Activated CD4-positive, alpha-beta T cell treated with anti-CD3 and anti-CD28 coated beads for 36 hours (primary cell): ENCODE measurements around the gene TMOD1. TPM values are rescaled to one million over a fixed set of nuclear protein-coding genes. Genes with fewer than 3 reads are reported as not detected.
"Not testable (repeated sequence)": the region's sequence is repeated elsewhere in the genome, so short reads cannot be mapped to it uniquely, and the experiment has no call there.

Experiments used
- ATAC-seq: fragments of 200-7000 bp; cut with Tn5 transposase; one replicate; pipeline ENCODE4 v1.10.0; 2021; ENCODE audit warnings: mild to moderate bottlenecking, moderate library complexity
- CTCF ChIA-PET: fragments of 350-600 bp; sonication (Branson Sonifier 250); formaldehyde crosslinking; loops from one replicate; lab custom pipeline; 2021; ENCODE audit warnings: antibody characterized with exemption; lab: Charles Lee
- POLR2A ChIA-PET: fragments of 350-600 bp; sonication (Branson Sonifier 250); formaldehyde crosslinking; loops from one replicate; lab custom pipeline; 2021; ENCODE audit warnings: antibody characterized with exemption, inconsistent platforms; lab: Charles Lee
- DNase-seq: peaks from one replicate; pipeline ENCODE4 v3.0.0-alpha.2; 2020
- H3K27ac Mint-ChIP-seq: one replicate; pipeline ENCODE4 v1.8.0; 2021; ENCODE audit warnings: mixed read lengths
- H3K27me3 Mint-ChIP-seq: one replicate; pipeline ENCODE4 v1.8.0; 2021; ENCODE audit warnings: mixed read lengths
- H3K36me3 Mint-ChIP-seq: one replicate; pipeline ENCODE4 v1.8.0; 2021; ENCODE audit warnings: low read depth, mixed read lengths
- H3K4me1 Mint-ChIP-seq: one replicate; pipeline ENCODE4 v1.8.0; 2021; ENCODE audit warnings: mixed read lengths
- H3K4me3 Mint-ChIP-seq: one replicate; pipeline ENCODE4 v1.8.0; 2021; ENCODE audit warnings: mild to moderate bottlenecking, moderate library complexity, mixed read lengths
- H3K9me3 Mint-ChIP-seq: one replicate; pipeline ENCODE4 v1.8.0; 2021; ENCODE audit warnings: low read depth, mixed read lengths
- intact Hi-C, 2 experiments: fragments of 100-400 bp; cut with DNase I in 1 of 2; cut with micrococcal nuclease in 1 of 2; formaldehyde crosslinking; loops; one replicate each; pipeline versions ENCODE4 v1.14.2 to v1.15.1; 2022 to 2024; cut with DNase I, micrococcal nuclease
- total RNA-seq, 2 experiments: library from RNA; stranded (reverse); gene quantifications; one replicate each; pipeline ENCODE4 v1.2.3, GENCODE V29; 2021

Gene TMOD1
- total RNA-seq, 2 experiments from 2014 or later: 1.3 to 1.5 TPM

DNA sequence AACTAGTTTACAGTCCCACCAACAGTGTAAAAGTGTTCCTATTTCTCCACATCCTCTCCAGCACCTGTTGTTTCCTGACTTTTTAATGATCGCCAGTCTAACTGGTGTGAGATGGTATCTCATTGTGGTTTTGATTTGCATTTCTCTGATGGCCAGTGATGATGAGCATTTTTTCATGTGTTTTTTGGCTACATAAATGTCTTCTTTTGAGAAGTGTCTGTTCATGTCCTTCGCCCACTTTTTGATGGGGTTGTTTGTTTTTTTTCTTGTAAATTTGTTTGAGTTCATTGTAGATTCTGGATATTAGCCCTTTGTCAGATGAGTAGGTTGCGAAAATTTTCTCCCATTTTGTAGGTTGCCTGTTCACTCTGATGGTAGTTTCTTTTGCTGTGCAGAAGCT, 80.1 kb downstream of the TMOD1 start:
- H3K27ac Mint-ChIP-seq, ATAC-seq, intact Hi-C loops, H3K9me3 Mint-ChIP-seq, DNase-seq, POLR2A ChIA-PET, CTCF ChIA-PET, H3K27me3 Mint-ChIP-seq, H3K36me3 Mint-ChIP-seq, H3K4me1 Mint-ChIP-seq, H3K4me3 Mint-ChIP-seq: not testable (repeated sequence)

- H3K27ac Mint-ChIP-seq: not testable (repeated sequence)
These were observed 83.3 kb downstream of the TMOD1 start for GRCh38 chr9:97584778-97585177.

GRCh38 chr9:97586909-97587308, 85.4 kb downstream of the TMOD1 start:
- H3K4me1 Mint-ChIP-seq, H3K27me3 Mint-ChIP-seq, H3K9me3 Mint-ChIP-seq, POLR2A ChIA-PET, H3K27ac Mint-ChIP-seq, ATAC-seq, intact Hi-C loops, H3K4me3 Mint-ChIP-seq, DNase-seq, H3K36me3 Mint-ChIP-seq: not testable (repeated sequence)
- CTCF ChIA-PET: interaction anchor here (1.2 kb wide), 1 partner anchor 118 kb away, joined by 3 read pairs; no protein-coding TSS in a partner anchor

More at GRCh38 chr9:97584778-97585177, 83.3 kb downstream of the TMOD1 start:
- H3K36me3 Mint-ChIP-seq, H3K4me3 Mint-ChIP-seq, intact Hi-C loops, H3K9me3 Mint-ChIP-seq, POLR2A ChIA-PET, ATAC-seq, H3K27me3 Mint-ChIP-seq, CTCF ChIA-PET, H3K4me1 Mint-ChIP-seq, DNase-seq: not testable (repeated sequence)

DNA sequence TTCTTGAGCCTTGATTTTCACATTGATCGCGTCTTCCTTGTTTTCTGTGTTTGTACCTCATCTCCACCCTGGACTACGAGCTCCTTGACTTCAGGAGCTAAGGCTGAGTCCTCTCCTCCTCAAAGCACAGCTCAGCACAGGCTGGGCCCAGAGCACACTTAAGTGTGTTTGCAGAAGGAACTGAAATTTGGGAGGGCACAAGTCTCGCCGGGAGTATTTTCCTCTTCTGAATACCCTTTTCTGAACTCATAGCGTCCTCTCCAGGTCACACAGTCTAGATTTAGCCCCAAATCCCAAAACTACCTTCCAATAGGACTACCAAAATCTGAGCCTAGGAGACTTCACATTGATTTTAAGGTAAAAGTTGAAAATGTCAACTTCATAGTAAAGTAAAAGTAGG, 90.1 kb downstream of the TMOD1 start:
- peaks cover 6% of the 10 kb centered on the region for H3K27me3 Mint-ChIP-seq
- intact Hi-C loops: no loop called here
- DNase-seq: no peak

GRCh38 chr9:97592126-97592525, 90.7 kb downstream of the TMOD1 start:
- ATAC-seq: no peak
- no peaks in the 10 kb centered on the region for H3K4me1 Mint-ChIP-seq
- peaks cover 6% of the 10 kb centered on the region for H3K27me3 Mint-ChIP-seq
- intact Hi-C loops: no loop called here
- DNase-seq: no peak
- H3K36me3 Mint-ChIP-seq: no peaks in the 10 kb centered on the region
- H3K27ac Mint-ChIP-seq: no peak overlapping the region
- CTCF ChIA-PET: no interaction called here
- no peak overlapping the region for H3K4me3 Mint-ChIP-seq
- POLR2A ChIA-PET: no interaction called here
- H3K9me3 Mint-ChIP-seq: peaks cover 3% of the 10 kb centered on the region

More for the DNA sequence above, 90.1 kb downstream of the TMOD1 start:
- no peak overlapping the region for H3K27ac Mint-ChIP-seq
- peaks cover 7% of the 10 kb centered on the region for H3K9me3 Mint-ChIP-seq
- no peaks in the 10 kb centered on the region for H3K36me3 Mint-ChIP-seq
- H3K4me3 Mint-ChIP-seq: no peak overlapping the region
- POLR2A ChIA-PET: no interaction called here
- CTCF ChIA-PET: interaction anchor here (2.7 kb wide), 1 partner anchor 7 kb away, joined by 10 read pairs; no protein-coding TSS in a partner anchor
- no peaks in the 10 kb centered on the region for H3K4me1 Mint-ChIP-seq
- ATAC-seq: no peak

- DNase-seq (no peak), ATAC-seq (no peak)
- H3K4me1 Mint-ChIP-seq: peaks cover 7% of the 10 kb centered on the region
- H3K36me3 Mint-ChIP-seq: no peaks in the 10 kb centered on the region
- H3K27ac Mint-ChIP-seq: no peak overlapping the region
- POLR2A ChIA-PET: no interaction called here
- intact Hi-C loops: no loop called here
- peaks cover 6% of the 10 kb centered on the region for H3K27me3 Mint-ChIP-seq
- no peaks in the 10 kb centered on the region for H3K9me3 Mint-ChIP-seq
- CTCF ChIA-PET: interaction anchor here (0.6 to 1.6 kb wide), 3 partner anchors 9 to 87 kb away, joined by 3 to 5 read pairs (median 3); no protein-coding TSS in a partner anchor
- no peak overlapping the region for H3K4me3 Mint-ChIP-seq
These were observed 92.5 kb downstream of the TMOD1 start for GRCh38 chr9:97593960-97594359.

GRCh38 chr9:97594381-97594921, 93.0 kb downstream of the TMOD1 start:
- Mint-ChIP-seq H3K9me3 (no peaks in the 10 kb centered on the region), H3K27me3 (peaks cover 6% of the 10 kb centered on the region), H3K4me1 (peaks cover 7% of the 10 kb centered on the region), H3K36me3 (no peaks in the 10 kb centered on the region), H3K4me3 (no peak overlapping the region), H3K27ac (no peak overlapping the region)
- no peak for ATAC-seq
- no peak for DNase-seq
- CTCF ChIA-PET: interaction anchor here (0.6 to 1.2 kb wide), 3 partner anchors 40 to 738 kb away, joined by 3 read pairs; no protein-coding TSS in a partner anchor
- POLR2A ChIA-PET: no interaction called here
- intact Hi-C loops: no loop called here

DNA sequence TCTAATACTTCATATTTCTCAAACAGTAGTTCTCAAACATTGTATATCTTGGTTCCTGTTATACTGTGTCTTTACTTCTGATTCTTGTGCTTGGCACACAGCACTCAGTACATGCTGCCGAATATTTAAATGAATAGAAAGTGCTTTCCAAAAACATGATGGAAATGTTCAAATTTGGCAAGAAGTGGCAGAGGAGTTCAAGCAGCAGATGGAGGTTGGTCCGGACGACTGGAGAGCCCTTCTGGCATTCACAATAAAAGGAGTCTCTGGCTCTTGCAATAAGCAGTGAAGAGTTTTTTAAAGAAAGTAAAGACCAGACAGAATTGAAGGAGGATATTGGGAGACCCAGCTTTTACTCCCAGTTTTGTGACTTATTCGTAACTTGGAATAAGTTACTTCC, 95.4 kb downstream of the TMOD1 start:
- ATAC-seq: no peak
- ChIA-PET POLR2A (no interaction called here), CTCF (interaction anchor here (0.7 to 9.0 kb wide), 5 partner anchors 16 to 253 kb away, joined by 3 to 135 read pairs (median 23); partner anchors contain the start of gene TDRD7)
- DNase-seq: no peak
- intact Hi-C loops: loop anchor here in 1 of 2 experiments (5.0 kb wide), 2 partner anchors 185 to 740 kb away; partner anchors contain the start of gene TDRD7
- H3K4me1 Mint-ChIP-seq: peaks cover 7% of the 10 kb centered on the region
- peaks cover 6% of the 10 kb centered on the region for H3K36me3 Mint-ChIP-seq
- H3K27ac Mint-ChIP-seq: no peak overlapping the region
- peaks cover 2% of the 10 kb centered on the region for H3K27me3 Mint-ChIP-seq
- H3K9me3 Mint-ChIP-seq: no peaks in the 10 kb centered on the region
- H3K4me3 Mint-ChIP-seq: no peak overlapping the region

- no peaks in the 10 kb centered on the region for H3K27me3 Mint-ChIP-seq
- H3K4me1 Mint-ChIP-seq: peaks cover 7% of the 10 kb centered on the region
- ATAC-seq: peak; percentile 99
- H3K27ac Mint-ChIP-seq: peak overlapping the region; percentile 66
- intact Hi-C loops: loop anchor here (1.0 to 5.0 kb wide), 6 partner anchors 130 to 741 kb away; partner anchors contain the start of gene TDRD7 (in 1 of the 2)
- CTCF ChIA-PET: interaction anchor here (0.5 to 9.0 kb wide), 55 partner anchors 9 to 1206 kb away, joined by 3 to 135 read pairs (median 5); partner anchors contain the start of genes NCBP1, TDRD7, TMOD1 and TSTD2
- H3K4me3 Mint-ChIP-seq: no peak overlapping the region
- H3K9me3 Mint-ChIP-seq: no peaks in the 10 kb centered on the region
- POLR2A ChIA-PET: interaction anchor here (0.6 kb wide), 1 partner anchor 41 kb away, joined by 3 read pairs; no protein-coding TSS in a partner anchor
- peak; percentile 85 for DNase-seq
- H3K36me3 Mint-ChIP-seq: peaks cover 13% of the 10 kb centered on the region
These were observed 97.2 kb downstream of the TMOD1 start for GRCh38 chr9:97598461-97599288.

- DNase-seq: no peak
- Mint-ChIP-seq H3K27ac (no peak overlapping the region), H3K4me3 (no peak overlapping the region), H3K36me3 (peaks cover 15% of the 10 kb centered on the region), H3K9me3 (no peaks in the 10 kb centered on the region), H3K4me1 (peaks cover 7% of the 10 kb centered on the region), H3K27me3 (no peaks in the 10 kb centered on the region)
- ChIA-PET POLR2A (no interaction called here), CTCF (interaction anchor here (0.7 to 9.0 kb wide), 42 partner anchors 8 to 745 kb away, joined by 3 to 135 read pairs (median 5); partner anchors contain the start of genes NCBP1, TDRD7, TMOD1 and TSTD2)
- intact Hi-C loops: loop anchor here in 1 of 2 experiments (5.0 kb wide), 2 partner anchors 187 to 742 kb away; partner anchors contain the start of gene TDRD7
- no peak for ATAC-seq
These were observed 97.9 kb downstream of the TMOD1 start for GRCh38 chr9:97599314-97599846.
